Measurements from ENCODE around the gene PLD4.
"Not testable (repeated sequence)": the region's sequence is repeated elsewhere in the genome, so short reads cannot be mapped to it uniquely, and the experiment has no call there.

PLD4 gene

GRCh38 chr14:104882991-104883660 lies 41.6 kb upstream of the PLD4 start:
- Mint-ChIP-seq H3K27me3 (peaks cover 6% of the 10 kb centered on the region), H3K4me1 (ENCODE audit: low read depth) (no peaks in the 10 kb centered on the region), H3K27ac (no peak overlapping the region), H3K4me3 (no peak overlapping the region), H3K36me3 (ENCODE audit: low read depth) (no peaks in the 10 kb centered on the region), H3K9me3 (no peaks in the 10 kb centered on the region)
- intact Hi-C loops (cut with micrococcal nuclease): no loop called here

DNA sequence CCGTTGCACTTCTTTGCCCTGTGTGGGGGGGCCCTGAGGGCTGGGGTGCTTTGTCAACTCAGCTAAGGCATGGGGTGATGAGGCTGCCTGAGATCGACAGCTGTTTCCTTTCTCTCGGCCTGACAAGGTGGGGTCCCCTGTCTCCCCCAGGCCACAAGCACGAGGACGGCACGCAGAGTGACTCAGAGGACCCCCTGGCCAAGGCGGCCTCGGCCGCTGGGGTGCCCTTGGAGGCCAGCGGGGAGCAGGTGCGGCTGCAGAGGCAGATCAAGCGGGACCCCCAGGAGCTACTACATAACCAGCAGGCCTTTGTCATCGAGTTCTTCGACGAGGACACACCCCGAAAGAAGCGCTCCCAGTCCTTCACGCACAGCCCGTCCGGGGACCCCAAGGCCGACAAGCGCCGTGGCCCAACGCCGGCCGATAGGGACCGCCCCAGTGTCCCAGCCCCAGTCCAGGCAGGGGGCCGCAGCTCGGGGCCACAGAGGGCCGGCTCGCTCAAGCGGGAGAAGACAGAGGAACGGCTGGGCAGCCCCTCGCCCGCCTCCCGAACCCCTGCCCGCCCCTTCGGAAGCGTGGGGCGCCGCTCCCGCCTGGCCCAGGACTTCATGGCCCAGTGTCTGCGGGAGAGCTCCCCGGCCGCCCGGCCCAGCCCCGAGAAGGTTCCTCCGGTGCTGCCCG lies 40.9 kb upstream of the PLD4 start:
- H3K9me3 Mint-ChIP-seq: no peaks in the 10 kb centered on the region
- H3K4me1 Mint-ChIP-seq (ENCODE audit: low read depth): no peaks in the 10 kb centered on the region
- no peaks in the 10 kb centered on the region for H3K36me3 Mint-ChIP-seq (ENCODE audit: low read depth)
- no peak overlapping the region for H3K4me3 Mint-ChIP-seq
- H3K27ac Mint-ChIP-seq: no peak overlapping the region
- peaks cover 3% of the 10 kb centered on the region for H3K27me3 Mint-ChIP-seq
- intact Hi-C loops (cut with micrococcal nuclease): no loop called here

GRCh38 chr14:104884381-104884780 lies 40.3 kb upstream of the PLD4 start:
- H3K4me1 Mint-ChIP-seq (ENCODE audit: low read depth); H3K27ac Mint-ChIP-seq; H3K27me3 Mint-ChIP-seq; H3K9me3 Mint-ChIP-seq; H3K36me3 Mint-ChIP-seq (ENCODE audit: low read depth); intact Hi-C loops (cut with micrococcal nuclease); H3K4me3 Mint-ChIP-seq: not testable (repeated sequence)

- Mint-ChIP-seq H3K4me1 (ENCODE audit: low read depth) (no peaks in the 10 kb centered on the region), H3K27me3 (peaks cover 2% of the 10 kb centered on the region), H3K27ac (no peak overlapping the region), H3K36me3 (ENCODE audit: low read depth) (no peaks in the 10 kb centered on the region), H3K9me3 (no peaks in the 10 kb centered on the region), H3K4me3 (no peak overlapping the region)
- intact Hi-C loops (cut with micrococcal nuclease): no loop called here
Observed at GRCh38 chr14:104885031-104885972, 39.4 kb upstream of the PLD4 start.

- Mint-ChIP-seq H3K4me3 (no peak overlapping the region), H3K27ac (no peak overlapping the region), H3K27me3 (peaks cover 2% of the 10 kb centered on the region), H3K36me3 (ENCODE audit: low read depth) (no peaks in the 10 kb centered on the region), H3K4me1 (ENCODE audit: low read depth) (no peaks in the 10 kb centered on the region), H3K9me3 (no peaks in the 10 kb centered on the region)
- intact Hi-C loops (cut with micrococcal nuclease): no loop called here
Observed at GRCh38 chr14:104885973-104886689, 38.5 kb upstream of the PLD4 start.

GRCh38 chr14:104886690-104887622 lies 37.7 kb upstream of the PLD4 start:
- H3K36me3 Mint-ChIP-seq (ENCODE audit: low read depth): no peaks in the 10 kb centered on the region
- H3K4me3 Mint-ChIP-seq: no peak overlapping the region

DNA sequence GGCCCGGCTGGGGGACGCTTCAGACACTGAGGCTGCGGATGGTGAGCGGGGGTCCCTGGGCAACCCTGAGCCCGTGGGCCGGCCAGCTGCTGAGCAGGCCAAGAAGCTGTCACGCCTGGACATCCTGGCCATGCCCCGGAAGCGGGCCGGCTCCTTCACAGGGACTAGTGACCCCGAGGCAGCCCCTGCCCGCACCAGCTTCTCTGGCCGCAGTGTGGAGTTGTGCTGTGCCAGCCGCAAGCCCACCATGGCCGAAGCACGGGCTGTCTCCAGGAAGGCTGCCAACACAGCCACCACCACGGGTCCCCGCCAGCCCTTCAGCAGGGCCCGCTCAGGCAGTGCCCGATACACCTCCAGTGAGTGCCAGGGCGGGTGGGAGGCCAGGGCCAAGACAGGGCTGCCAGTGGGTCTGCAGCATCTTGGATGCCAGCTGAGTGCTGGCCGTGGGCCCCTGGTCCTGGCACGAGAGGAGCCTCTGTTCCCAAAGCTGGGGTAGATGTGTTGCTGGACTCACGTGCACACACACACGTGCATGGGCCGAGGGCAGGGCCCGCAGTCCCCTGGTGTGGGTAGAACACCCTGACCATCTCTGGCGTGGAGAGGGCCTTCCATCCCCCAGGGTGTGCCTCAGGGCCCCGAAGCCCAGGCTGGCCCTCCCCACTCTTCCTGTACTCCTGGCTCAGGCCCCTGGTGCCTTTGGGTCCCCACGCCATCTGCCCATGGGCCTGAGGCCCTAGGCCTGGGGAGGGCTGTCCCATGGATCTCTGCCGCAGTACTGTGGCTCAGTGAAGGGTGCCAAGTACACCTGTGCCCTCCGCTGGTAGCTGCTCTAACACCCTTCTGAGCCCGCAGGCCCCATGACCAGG lies 36.8 kb upstream of the PLD4 start:
- Mint-ChIP-seq H3K4me3 (no peak overlapping the region), H3K27ac (no peak overlapping the region), H3K9me3 (no peaks in the 10 kb centered on the region), H3K36me3 (ENCODE audit: low read depth) (no peaks in the 10 kb centered on the region), H3K27me3 (no peaks in the 10 kb centered on the region), H3K4me1 (ENCODE audit: low read depth) (no peaks in the 10 kb centered on the region)
- intact Hi-C loops (cut with micrococcal nuclease): no loop called here

More at GRCh38 chr14:104886690-104887622, 37.7 kb upstream of the PLD4 start:
- H3K4me1 Mint-ChIP-seq (ENCODE audit: low read depth): no peaks in the 10 kb centered on the region
- no peaks in the 10 kb centered on the region for H3K9me3 Mint-ChIP-seq
- intact Hi-C loops (cut with micrococcal nuclease): no loop called here
- peaks cover 2% of the 10 kb centered on the region for H3K27me3 Mint-ChIP-seq
- H3K27ac Mint-ChIP-seq: no peak overlapping the region

- intact Hi-C loops (cut with micrococcal nuclease): no loop called here
- no peak overlapping the region for H3K27ac Mint-ChIP-seq
Observed at GRCh38 chr14:104888489-104889374, 35.9 kb upstream of the PLD4 start.

DNA sequence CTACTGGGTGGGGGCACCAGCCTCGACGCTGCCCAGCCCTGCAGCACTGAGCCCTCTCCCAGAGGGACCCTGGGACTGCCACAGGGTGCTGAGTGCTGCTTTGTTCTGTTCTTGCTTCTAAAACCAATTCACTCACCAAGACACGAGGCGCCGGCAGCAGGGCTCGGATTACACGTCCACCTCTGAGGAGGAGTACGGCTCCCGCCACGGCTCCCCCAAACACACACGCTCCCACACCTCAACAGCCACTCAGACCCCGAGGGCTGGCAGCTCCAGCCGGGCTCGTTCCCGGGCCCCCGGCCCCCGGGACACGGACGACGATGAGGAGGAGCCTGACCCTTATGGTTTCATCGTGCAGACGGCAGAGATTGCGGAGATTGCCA lies 35.3 kb upstream of the PLD4 start:
- H3K27ac Mint-ChIP-seq: no peak overlapping the region
- H3K9me3 Mint-ChIP-seq: no peaks in the 10 kb centered on the region
- no peaks in the 10 kb centered on the region for H3K4me1 Mint-ChIP-seq (ENCODE audit: low read depth)
- H3K27me3 Mint-ChIP-seq: peaks cover 3% of the 10 kb centered on the region
- H3K36me3 Mint-ChIP-seq (ENCODE audit: low read depth): no peaks in the 10 kb centered on the region
- intact Hi-C loops (cut with micrococcal nuclease): no loop called here
- H3K4me3 Mint-ChIP-seq: no peak overlapping the region

More at GRCh38 chr14:104888489-104889374, 35.9 kb upstream of the PLD4 start:
- H3K36me3 Mint-ChIP-seq (ENCODE audit: low read depth): no peaks in the 10 kb centered on the region
- H3K4me1 Mint-ChIP-seq (ENCODE audit: low read depth): no peaks in the 10 kb centered on the region
- no peak overlapping the region for H3K4me3 Mint-ChIP-seq
- H3K9me3 Mint-ChIP-seq: no peaks in the 10 kb centered on the region
- H3K27me3 Mint-ChIP-seq: peaks cover 3% of the 10 kb centered on the region

DNA sequence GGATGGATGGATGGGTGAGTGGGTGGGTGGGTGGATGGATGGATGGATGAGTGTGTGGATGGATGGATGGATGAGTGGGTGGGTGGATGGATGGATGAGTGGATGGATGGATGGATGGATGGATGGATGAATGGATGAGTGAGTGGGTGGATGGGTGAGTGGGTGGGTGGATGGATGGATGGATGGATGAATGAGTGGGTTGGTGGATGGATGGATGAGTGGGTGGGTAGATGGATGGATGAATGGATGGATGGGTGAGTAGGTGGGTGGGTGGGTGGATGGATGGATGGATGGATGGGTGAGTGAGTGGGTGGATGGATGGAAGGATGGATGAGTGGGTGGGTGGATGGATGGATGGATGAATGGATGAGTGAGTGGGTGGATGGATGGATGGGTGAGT lies 34.4 kb upstream of the PLD4 start:
- not testable (repeated sequence) for H3K4me3 Mint-ChIP-seq

GRCh38 chr14:104891121-104891551 lies 33.5 kb upstream of the PLD4 start:
- Mint-ChIP-seq H3K27me3 (peaks cover 3% of the 10 kb centered on the region), H3K9me3 (no peaks in the 10 kb centered on the region), H3K4me3 (no peak overlapping the region), H3K27ac (no peak overlapping the region), H3K36me3 (ENCODE audit: low read depth) (no peaks in the 10 kb centered on the region), H3K4me1 (ENCODE audit: low read depth) (no peaks in the 10 kb centered on the region)
- intact Hi-C loops (cut with micrococcal nuclease): no loop called here

More for the DNA sequence above, 34.4 kb upstream of the PLD4 start:
- H3K36me3 Mint-ChIP-seq (ENCODE audit: low read depth); H3K27me3 Mint-ChIP-seq; H3K4me1 Mint-ChIP-seq (ENCODE audit: low read depth); H3K9me3 Mint-ChIP-seq; H3K27ac Mint-ChIP-seq; intact Hi-C loops (cut with micrococcal nuclease): not testable (repeated sequence)

Measured in dendritic cell treated with granulocyte-macrophage colony-stimulating factor and Interleukin-4, amounts not matched to agents 40 ng/mL and 50 ng/mL, for 4 days (primary cell).